Omental fat pad (tissue), 4 donors: ENCODE results near the gene C19orf25. TPM values are rescaled to one million over a fixed set of nuclear protein-coding genes. Genes with fewer than 3 reads are reported as not detected.

Experiments
- ATAC-seq: fragments of 150-250 bp; one replicate; pipeline ENCODE4 v1.9.1; 2016; ENCODE audit warnings: mild to moderate bottlenecking, moderate library complexity; ENCODE audit not compliant: low FRiP score
- DNase-seq: peaks from one replicate; pipeline ENCODE4 v3.0.0-alpha.2; 2019; ENCODE audit warnings: low spot score
- CTCF ChIP-seq, 3 donors: fragments of 450-650 bp; IDR thresholded peaks; one replicate each; pipeline ENCODE4 v1.5.1; 2016 to 2017; ENCODE audit warnings: antibody characterized with exemption in 3 of 3, mild to moderate bottlenecking in 3 of 3, moderate library complexity in 2 of 3
- total RNA-seq, 4 donors: library from RNA; depleted of rRNA; stranded (reverse); fragments of >200 nt; gene quantifications; one replicate each; pipeline ENCODE4 v1.1.0, GENCODE V29; 2016

The C19orf25 gene
- total RNA-seq, 4 donors from 2014 or later: 17.6 to 26.2 (median 20.6) TPM

GRCh38 chr19:1457031-1457739, 21.8 kb downstream of the C19orf25 start:
- ATAC-seq (no peak), DNase-seq (no peak)
- TF ChIP-seq CTCF (IDR thresholded peaks at IDR 0.05): no peak

- no peak for TF ChIP-seq CTCF (IDR thresholded peaks at IDR 0.05)
- ATAC-seq: no peak
Measured at GRCh38 chr19:1456121-1456900, 22.7 kb downstream of the C19orf25 start.

GRCh38 chr19:1455336-1456120, 23.5 kb downstream of the C19orf25 start:
- TF ChIP-seq CTCF (IDR thresholded peaks at IDR 0.05): no peak
- no peak for DNase-seq
- no peak for ATAC-seq

More at GRCh38 chr19:1456121-1456900, 22.7 kb downstream of the C19orf25 start:
- no peak for DNase-seq

GRCh38 chr19:1455002-1455335, 24.0 kb downstream of the C19orf25 start:
- DNase-seq: no peak
- ATAC-seq: no peak
- TF ChIP-seq CTCF (IDR thresholded peaks at IDR 0.05): no peak

GRCh38 chr19:1453525-1454364, 25.3 kb downstream of the C19orf25 start:
- TF ChIP-seq CTCF (IDR thresholded peaks at IDR 0.05): no peak
- DNase-seq: no peak
- no peak for ATAC-seq

GRCh38 chr19:1452802-1453524, 26.1 kb downstream of the C19orf25 start:
- DNase-seq: no peak
- TF ChIP-seq CTCF (IDR thresholded peaks at IDR 0.05): no peak
- no peak for ATAC-seq
